ENCODE measurements around the gene IQGAP2.

GRCh38 chr5:76475385-76475784 lies 72.3 kb downstream of the IQGAP2 start:
- no peak for TF ChIP-seq POLR2A (IDR thresholded peaks at IDR 0.05)
- TF ChIP-seq CTCF (IDR thresholded peaks at IDR 0.05), result no peak
